ENCODE data around the gene NFIB.

DNA sequence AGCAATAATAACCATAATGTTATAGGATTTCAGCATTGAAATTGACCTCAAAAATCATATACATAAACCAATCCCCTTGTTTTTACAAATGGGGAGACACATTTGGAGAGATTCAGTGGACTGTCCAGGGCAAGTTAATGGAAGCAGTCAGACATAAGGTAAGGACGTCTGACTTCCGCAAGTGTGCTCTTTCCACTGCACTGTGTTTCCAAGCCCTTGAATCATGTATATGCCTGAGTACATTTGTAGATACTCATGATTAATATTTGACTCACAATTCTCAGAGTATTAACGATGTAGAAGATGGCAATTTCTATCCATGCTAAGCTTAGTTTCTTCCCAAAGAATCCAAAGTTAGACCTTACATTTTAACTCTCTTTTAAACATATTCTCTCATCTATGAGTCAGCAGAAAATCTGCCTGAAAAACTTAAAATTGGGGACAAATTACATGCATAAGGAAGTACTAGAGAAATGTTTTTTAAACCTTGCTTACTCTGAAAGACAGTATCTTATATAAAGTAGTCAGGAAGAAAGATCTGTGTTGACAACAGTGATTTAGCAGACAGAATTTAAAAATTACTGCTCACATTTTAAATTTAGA, 165.3 kb downstream of the NFIB start:
- TF ChIP-seq, protein P1, sequence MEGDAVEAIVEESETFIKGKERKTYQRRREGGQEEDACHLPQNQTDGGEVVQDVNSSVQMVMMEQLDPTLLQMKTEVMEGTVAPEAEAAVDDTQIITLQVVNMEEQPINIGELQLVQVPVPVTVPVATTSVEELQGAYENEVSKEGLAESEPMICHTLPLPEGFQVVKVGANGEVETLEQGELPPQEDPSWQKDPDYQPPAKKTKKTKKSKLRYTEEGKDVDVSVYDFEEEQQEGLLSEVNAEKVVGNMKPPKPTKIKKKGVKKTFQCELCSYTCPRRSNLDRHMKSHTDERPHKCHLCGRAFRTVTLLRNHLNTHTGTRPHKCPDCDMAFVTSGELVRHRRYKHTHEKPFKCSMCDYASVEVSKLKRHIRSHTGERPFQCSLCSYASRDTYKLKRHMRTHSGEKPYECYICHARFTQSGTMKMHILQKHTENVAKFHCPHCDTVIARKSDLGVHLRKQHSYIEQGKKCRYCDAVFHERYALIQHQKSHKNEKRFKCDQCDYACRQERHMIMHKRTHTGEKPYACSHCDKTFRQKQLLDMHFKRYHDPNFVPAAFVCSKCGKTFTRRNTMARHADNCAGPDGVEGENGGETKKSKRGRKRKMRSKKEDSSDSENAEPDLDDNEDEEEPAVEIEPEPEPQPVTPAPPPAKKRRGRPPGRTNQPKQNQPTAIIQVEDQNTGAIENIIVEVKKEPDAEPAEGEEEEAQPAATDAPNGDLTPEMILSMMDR (conservative IDR thresholded peaks at IDR 0.05; ENCODE audit: low read length) = no peak
- no peak for TF ChIP-seq EZH2phosphoT487 (IDR thresholded peaks at IDR 0.05; ENCODE audit: borderline replicate concordance, low read depth, low read length)
